NCI-H526 (cell line): ENCODE results near the gene CACNA2D1.

ENCODE experiments used
- DNase-seq, 2 experiments: peaks; one replicate each; lab custom pipeline; 2025; lab: John Stamatoyannopoulos, UW

The CACNA2D1 gene

GRCh38 chr7:82109288-82109687 is 334.3 kb downstream of the CACNA2D1 start:
- DNase-seq: no peak

- DNase-seq: no peak
Observed at GRCh38 chr7:82106201-82106600, 337.4 kb downstream of the CACNA2D1 start.

GRCh38 chr7:82105463-82105862 is 338.1 kb downstream of the CACNA2D1 start:
- DNase-seq: no peak

- DNase-seq: no peak
Observed at GRCh38 chr7:82098414-82098813, 345.2 kb downstream of the CACNA2D1 start.

GRCh38 chr7:82091126-82091684 is 352.4 kb downstream of the CACNA2D1 start:
- no peak for DNase-seq

GRCh38 chr7:82087099-82087498 is 356.5 kb downstream of the CACNA2D1 start:
- DNase-seq: no peak

- no peak for DNase-seq
Observed at GRCh38 chr7:82085116-82085515, 358.5 kb downstream of the CACNA2D1 start.

GRCh38 chr7:82081644-82082224 is 361.8 kb downstream of the CACNA2D1 start:
- DNase-seq: no peak

GRCh38 chr7:82080254-82080927 is 363.2 kb downstream of the CACNA2D1 start:
- DNase-seq: no peak

GRCh38 chr7:82079527-82079926 is 364.1 kb downstream of the CACNA2D1 start:
- DNase-seq: no peak

GRCh38 chr7:82078807-82079206 is 364.8 kb downstream of the CACNA2D1 start:
- DNase-seq: no peak

- no peak for DNase-seq
Observed at GRCh38 chr7:82071468-82071867, 372.1 kb downstream of the CACNA2D1 start.

GRCh38 chr7:82067628-82068264 is 375.8 kb downstream of the CACNA2D1 start:
- no peak for DNase-seq

- no peak for DNase-seq
Observed at GRCh38 chr7:82057476-82057875, 386.1 kb downstream of the CACNA2D1 start.

- no peak for DNase-seq
Observed at GRCh38 chr7:82056282-82056681, 387.3 kb downstream of the CACNA2D1 start.

GRCh38 chr7:82054544-82054943 is 389.0 kb downstream of the CACNA2D1 start:
- no peak for DNase-seq

GRCh38 chr7:82053453-82054032 is 390.0 kb downstream of the CACNA2D1 start:
- DNase-seq: no peak

- DNase-seq: no peak
Observed at GRCh38 chr7:82051601-82052000, 392.0 kb downstream of the CACNA2D1 start.

GRCh38 chr7:82050792-82051191 is 392.8 kb downstream of the CACNA2D1 start:
- peak in 1 of 2 experiments; percentile 37 for DNase-seq

- DNase-seq: peak in 1 of 2 experiments; percentile 41
Observed at GRCh38 chr7:82049891-82050533, 393.6 kb downstream of the CACNA2D1 start.

GRCh38 chr7:82049442-82049841 is 394.1 kb downstream of the CACNA2D1 start:
- no peak for DNase-seq

- peak; percentile 36 to 52 for DNase-seq
Observed at GRCh38 chr7:82044497-82045080, 399.0 kb downstream of the CACNA2D1 start.
